Measurements from ENCODE around the gene PHETA1. TPM values are rescaled to one million over a fixed set of nuclear protein-coding genes. Genes with fewer than 3 reads are reported as not detected.
"Not testable (repeated sequence)": the region's sequence is repeated elsewhere in the genome, so short reads cannot be mapped to it uniquely, and the experiment has no call there.

Gene PHETA1
- total RNA-seq, 4 donors from 2014 or later: 5.5 to 14.6 (median 8.9) TPM

DNA sequence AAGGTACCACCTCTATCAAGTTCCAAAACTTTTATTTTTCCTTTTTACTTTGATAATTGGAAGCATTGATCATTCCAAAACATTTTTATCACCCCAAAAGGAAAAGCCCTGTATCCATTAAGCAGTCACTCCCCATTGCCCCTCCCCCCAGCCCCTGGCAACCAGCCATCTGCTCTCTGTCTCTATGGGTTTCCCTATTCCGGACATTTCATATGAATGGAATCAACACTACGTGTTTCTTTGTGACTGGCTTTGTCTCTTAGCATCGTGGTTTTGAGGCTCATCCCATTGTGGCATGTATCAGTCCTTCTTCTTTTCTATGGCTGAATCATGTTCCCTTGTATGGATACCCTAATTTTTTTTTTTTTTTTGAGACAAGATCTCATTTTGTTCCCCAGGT is 18.0 kb upstream of the PHETA1 start:
- ATAC-seq (ENCODE audit: low FRiP score): no peak
- no peak for TF ChIP-seq CTCF (IDR thresholded peaks at IDR 0.05)
- DNase-seq (ENCODE audit: low spot score): no peak

GRCh38 chr12:111384596-111384995 is 15.7 kb upstream of the PHETA1 start:
- ATAC-seq (ENCODE audit: low FRiP score): no peak
- no peak for DNase-seq (ENCODE audit: low spot score)
- no peak for TF ChIP-seq CTCF (IDR thresholded peaks at IDR 0.05)

DNA sequence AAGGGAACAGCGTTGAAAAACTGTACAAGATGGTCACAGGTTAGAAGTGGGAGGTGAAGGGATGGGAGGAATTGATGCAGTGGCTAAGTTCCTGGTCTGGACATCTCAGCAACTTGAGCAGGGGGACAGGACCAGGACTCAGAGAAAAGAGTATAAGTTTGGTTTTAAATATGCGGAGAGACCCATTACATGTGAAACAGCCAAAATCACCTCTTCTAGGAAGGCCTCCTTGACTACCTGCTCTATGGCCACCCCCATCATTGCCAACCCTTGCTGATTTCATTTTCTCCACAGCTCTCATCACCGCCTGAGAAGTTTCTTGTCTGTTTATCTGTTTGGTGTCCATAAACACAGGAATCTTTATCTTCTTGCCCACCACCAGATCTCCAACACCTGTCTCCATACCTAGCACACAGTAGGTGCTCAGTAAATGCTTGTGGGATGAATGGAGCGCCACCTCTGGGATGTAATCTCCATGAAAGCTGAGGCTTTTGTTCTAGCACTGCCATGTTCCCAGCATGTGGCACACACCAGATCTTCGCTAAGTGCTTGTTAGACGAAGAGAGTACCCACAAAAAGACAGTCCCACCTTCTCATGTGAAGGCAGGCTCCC is 11.2 kb upstream of the PHETA1 start:
- ATAC-seq (ENCODE audit: low FRiP score) (no peak), DNase-seq (ENCODE audit: low spot score) (no peak)
- no peak for TF ChIP-seq CTCF (IDR thresholded peaks at IDR 0.05)

GRCh38 chr12:111377440-111377839 is 8.5 kb upstream of the PHETA1 start:
- no peak for DNase-seq (ENCODE audit: low spot score)
- TF ChIP-seq CTCF (IDR thresholded peaks at IDR 0.05): no peak
- ATAC-seq (ENCODE audit: low FRiP score): no peak

DNA sequence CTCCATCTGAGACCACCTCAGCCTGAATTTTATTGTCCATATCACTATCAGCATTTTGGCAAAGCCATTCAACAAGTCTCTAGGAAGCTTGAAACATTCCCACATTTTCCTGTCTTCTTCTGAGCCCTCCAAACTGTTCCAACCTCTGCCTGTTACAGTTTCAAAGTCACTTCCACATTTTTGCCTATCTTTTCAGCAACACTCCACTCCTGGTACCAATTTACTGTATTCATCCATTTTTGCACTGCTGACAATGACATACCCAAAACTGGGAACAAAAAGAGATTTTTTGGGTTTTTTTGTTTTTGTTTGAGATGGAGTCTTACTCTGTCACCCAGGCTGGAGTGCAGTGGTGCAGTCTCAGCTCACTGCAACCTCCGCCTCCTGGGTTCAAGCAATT is 4.3 kb upstream of the PHETA1 start:
- not testable (repeated sequence) for DNase-seq (ENCODE audit: low spot score); ATAC-seq (ENCODE audit: low FRiP score)

- ATAC-seq (ENCODE audit: low FRiP score): no peak
- no peak for DNase-seq (ENCODE audit: low spot score)
- TF ChIP-seq CTCF (IDR thresholded peaks at IDR 0.05): no peak
Measured at GRCh38 chr12:111369496-111370220, 763 bp upstream of the PHETA1 start.

DNA sequence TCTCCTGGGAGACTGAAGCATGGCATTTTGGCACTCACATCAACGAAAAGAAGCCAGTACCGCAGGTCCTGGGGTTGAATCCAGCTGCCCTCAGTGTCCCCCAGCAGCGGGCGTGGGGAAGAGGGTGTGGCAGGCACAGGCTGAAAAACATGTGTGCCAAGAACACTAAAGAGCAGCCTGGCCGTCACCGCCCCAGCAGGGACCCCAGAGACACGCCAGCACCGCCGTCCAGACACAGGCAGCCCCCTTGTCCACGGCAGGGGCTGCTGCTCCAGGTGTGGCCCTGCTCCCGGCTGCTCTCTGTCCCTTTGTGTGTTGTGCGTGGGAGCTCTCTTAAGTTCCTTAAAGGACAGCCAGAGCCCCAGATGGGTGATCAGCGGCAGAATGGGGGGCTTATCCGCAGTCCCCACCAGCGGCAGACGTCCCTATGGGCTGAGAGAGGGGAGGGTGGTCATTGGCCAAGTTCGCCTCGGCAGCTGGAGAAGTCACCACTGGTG is 556 bp downstream of the PHETA1 start:
- DNase-seq (ENCODE audit: low spot score) (no peak), ATAC-seq (ENCODE audit: low FRiP score) (no peak)
- no peak for TF ChIP-seq CTCF (IDR thresholded peaks at IDR 0.05)

Measured in omental fat pad (tissue), 4 donors.